ENCODE data around the gene LGALS4.
"Not testable (repeated sequence)": the region's sequence is repeated elsewhere in the genome, so short reads cannot be mapped to it uniquely, and the experiment has no call there.

Gene LGALS4

GRCh38 chr19:38821230-38821825 lies 8.6 kb upstream of the LGALS4 start:
- not testable (repeated sequence) for DNase-seq

GRCh38 chr19:38819231-38819920 lies 6.6 kb upstream of the LGALS4 start:
- DNase-seq = no peak

- DNase-seq = no peak
These were observed 4.3 kb upstream of the LGALS4 start for GRCh38 chr19:38817081-38817480.

- no peak for DNase-seq
These were observed 3.5 kb upstream of the LGALS4 start for GRCh38 chr19:38816131-38816750.

GRCh38 chr19:38815059-38816001 lies 2.6 kb upstream of the LGALS4 start:
- no peak for DNase-seq

GRCh38 chr19:38813932-38814331 lies 1.2 kb upstream of the LGALS4 start:
- not testable (repeated sequence) for DNase-seq

GRCh38 chr19:38813323-38813722 lies 578 bp upstream of the LGALS4 start:
- DNase-seq = no peak

GRCh38 chr19:38812009-38812840 lies 520 bp downstream of the LGALS4 start:
- DNase-seq = no peak

- DNase-seq = no peak
These were observed 3.0 kb downstream of the LGALS4 start for GRCh38 chr19:38809592-38810252.

GRCh38 chr19:38808741-38809140 lies 4.0 kb downstream of the LGALS4 start:
- DNase-seq = no peak

GRCh38 chr19:38807374-38808098 lies 5.2 kb downstream of the LGALS4 start:
- DNase-seq = not testable (repeated sequence)

GRCh38 chr19:38806371-38806770 lies 6.4 kb downstream of the LGALS4 start:
- no peak for DNase-seq

GRCh38 chr19:38805180-38805579 lies 7.6 kb downstream of the LGALS4 start:
- DNase-seq = no peak

- no peak for DNase-seq
These were observed 9.2 kb downstream of the LGALS4 start for GRCh38 chr19:38803543-38803942.

GRCh38 chr19:38801359-38802095 lies 11.2 kb downstream of the LGALS4 start:
- DNase-seq = no peak

- DNase-seq = no peak
These were observed 12.0 kb downstream of the LGALS4 start for GRCh38 chr19:38800577-38801347.

- DNase-seq = no peak
These were observed 13.6 kb downstream of the LGALS4 start for GRCh38 chr19:38799104-38799503.

- not testable (repeated sequence) for DNase-seq
These were observed 15.0 kb downstream of the LGALS4 start for GRCh38 chr19:38797781-38798180.

- no peak for DNase-seq
These were observed 16.6 kb downstream of the LGALS4 start for GRCh38 chr19:38796154-38796553.

Measured in C1 segment of cervical spinal cord (tissue), 14 donors.